ENCODE data around the gene DNAH12.

- TF ChIP-seq EZH2 (IDR thresholded peaks at IDR 0.05; ENCODE audit: insufficient read depth, poor library complexity, severe bottlenecking) (no peak), EZH2phosphoT487 (IDR thresholded peaks at IDR 0.05; ENCODE audit: insufficient read depth, low read depth) (no peak)
These were observed 213.0 kb downstream of the DNAH12 start for GRCh38 chr3:57331078-57331610.
